Sigmoid colon (tissue), 7 donors: ENCODE measurements around the gene TIMD4. TPM values are rescaled to one million over a fixed set of nuclear protein-coding genes. Genes with fewer than 3 reads are reported as not detected.
"Not testable (repeated sequence)": the region's sequence is repeated elsewhere in the genome, so short reads cannot be mapped to it uniquely, and the experiment has no call there.

Experiments used
- DNase-seq: peaks from one replicate; pipeline ENCODE4 v3.0.0-alpha.2; 2019
- H3K27ac ChIP-seq, 4 donors: fragments of 200-600 bp; sonication (generic); one replicate each; pipeline ENCODE4 v1.5.1; 2016 to 2019; ENCODE audit warnings: mild to moderate bottlenecking in 1 of 4
- H3K27me3 ChIP-seq, 3 donors: fragments of 200-600 bp; sonication (generic); one replicate each; pipeline ENCODE4 v1.5.1; 2019; ENCODE audit warnings: mild to moderate bottlenecking in 1 of 3
- H3K36me3 ChIP-seq, 4 donors: fragments of 200-600 bp; sonication (generic); one replicate each; pipeline ENCODE4 v1.5.1; 2016 to 2019
- H3K4me1 ChIP-seq, 4 donors: fragments of 200-600 bp; sonication (generic); one replicate each; pipeline ENCODE4 v1.5.1; 2017 to 2019
- H3K4me3 ChIP-seq, 4 donors: fragments of 200-600 bp; sonication (generic); one replicate each; pipeline ENCODE4 v1.5.1; 2017 to 2019; ENCODE audit warnings: mild to moderate bottlenecking in 2 of 4, moderate library complexity in 1 of 4
- H3K9me3 ChIP-seq, 4 donors: fragments of 200-600 bp in 3 of 4; sonication (generic) in 3 of 4; one replicate each; pipeline versions ENCODE4 v1.5.1 to v1.6.1; 2013 to 2019
- CTCF ChIP-seq, 4 experiments: fragments of 450-650 bp in 3 of 4; fragments of 200-600 bp in 1 of 4; IDR thresholded peaks; one replicate each; pipeline ENCODE4 v1.5.1; 2016 to 2019; ENCODE audit warnings: antibody characterized with exemption in 4 of 4, mild to moderate bottlenecking in 3 of 4, moderate library complexity in 2 of 4
- EP300 ChIP-seq, 4 donors: sonication (generic); formaldehyde crosslinking; IDR thresholded peaks; one replicate each; pipeline ENCODE4 v1.6.1; 2017; ENCODE audit warnings: antibody characterized with exemption in 4 of 4
- POLR2A ChIP-seq, 2 donors: fragments of 450-650 bp; IDR thresholded peaks; one replicate each; pipeline ENCODE4 v1.6.1; 2016; ENCODE audit warnings: antibody characterized with exemption in 2 of 2, mild to moderate bottlenecking in 2 of 2, moderate library complexity in 2 of 2
- POLR2AphosphoS5 ChIP-seq, 4 donors: sonication (generic); formaldehyde crosslinking; IDR thresholded peaks; one replicate each; pipeline ENCODE4 v1.6.1; 2017; ENCODE audit warnings: antibody characterized with exemption in 4 of 4
- WGBS, 2 donors: extraction: QIAGEN DNeasy Blood & Tissue Kit; methylation state at CpG; one replicate each; pipeline ENCODE4 v1.1.7; 2013; 5-methylcytosine and 5-hydroxymethylcytosine counted together
- intact Hi-C: fragments of 100-400 bp; cut with DNase I; formaldehyde crosslinking; loops from one replicate; pipeline ENCODE4 v1.15.1; 2023
- polyA plus RNA-seq, 3 donors: library from polyadenylated mRNA; stranded (reverse); fragments of 200-250 nt; gene quantifications; one replicate each; pipeline ENCODE4 v1.2.3, GENCODE V29; 2013
- total RNA-seq, 4 donors: library from RNA; depleted of rRNA; stranded (reverse); fragments of >200 nt; gene quantifications; one replicate each; pipeline ENCODE4 v1.1.0, GENCODE V29; 2016
- donor health status: healthy with polysubstance abuse.
- donor health status: Bipolar disorder and iron deficiency.
- donor health status: healthy.

Gene TIMD4
- total and polyA plus RNA-seq, 7 donors: 0.66 to 7.3 (median 1.1) TPM; not detected in 4

- Histone ChIP-seq H3K36me3 (no peaks in the 10 kb centered on the region), H3K4me3 (no peak overlapping the region), H3K4me1 (no peaks in the 10 kb centered on the region), H3K27ac (no peak overlapping the region), H3K27me3 (no peaks in the 10 kb centered on the region), H3K9me3 (no peaks in the 10 kb centered on the region)
- TF ChIP-seq POLR2A (IDR thresholded peaks at IDR 0.05) (no peak), CTCF (IDR thresholded peaks at IDR 0.05) (no peak), POLR2AphosphoS5 (IDR thresholded peaks at IDR 0.05) (no peak), EP300 (IDR thresholded peaks at IDR 0.05) (no peak)
- DNase-seq: no peak
- WGBS, 2 donors: 67 to 92% methylated on average over 2 of the region's 2 CpGs
- intact Hi-C loops: no loop called here
Observed at GRCh38 chr5:156936972-156937371, 26.1 kb downstream of the TIMD4 start.

GRCh38 chr5:156934450-156935211 lies 28.4 kb downstream of the TIMD4 start:
- Histone ChIP-seq H3K27me3 (no peaks in the 10 kb centered on the region), H3K9me3 (no peaks in the 10 kb centered on the region), H3K4me3 (no peak overlapping the region), H3K4me1 (no peaks in the 10 kb centered on the region), H3K36me3 (no peaks in the 10 kb centered on the region), H3K27ac (no peak overlapping the region)
- 57 to 62% methylated on average over 9 of the region's 9 CpGs for WGBS, 2 donors
- intact Hi-C loops: no loop called here
- TF ChIP-seq CTCF (IDR thresholded peaks at IDR 0.05) (peak in 1 of 4 experiments; percentile 27), EP300 (IDR thresholded peaks at IDR 0.05) (no peak)
- no peak for DNase-seq

GRCh38 chr5:156929366-156929948 lies 33.6 kb downstream of the TIMD4 start:
- Histone ChIP-seq H3K9me3 (no peaks in the 10 kb centered on the region), H3K27ac (no peak overlapping the region), H3K27me3 (no peaks in the 10 kb centered on the region), H3K4me3 (no peak overlapping the region), H3K36me3 (no peaks in the 10 kb centered on the region), H3K4me1 (no peaks in the 10 kb centered on the region)
- DNase-seq: no peak
- 61 to 68% methylated on average over 3 of the region's 3 CpGs for WGBS, 2 donors
- TF ChIP-seq POLR2A (IDR thresholded peaks at IDR 0.05) (no peak), POLR2AphosphoS5 (IDR thresholded peaks at IDR 0.05) (no peak), CTCF (IDR thresholded peaks at IDR 0.05) (no peak), EP300 (IDR thresholded peaks at IDR 0.05) (no peak)
- intact Hi-C loops: no loop called here

GRCh38 chr5:156927545-156927944 lies 35.5 kb downstream of the TIMD4 start:
- Histone ChIP-seq H3K27ac (no peak overlapping the region), H3K4me1 (no peaks in the 10 kb centered on the region), H3K27me3 (no peaks in the 10 kb centered on the region), H3K9me3 (no peaks in the 10 kb centered on the region), H3K4me3 (no peak overlapping the region), H3K36me3 (no peaks in the 10 kb centered on the region)
- TF ChIP-seq POLR2AphosphoS5 (IDR thresholded peaks at IDR 0.05) (no peak), CTCF (IDR thresholded peaks at IDR 0.05) (no peak), POLR2A (IDR thresholded peaks at IDR 0.05) (no peak), EP300 (IDR thresholded peaks at IDR 0.05) (no peak)
- intact Hi-C loops: no loop called here
- DNase-seq: no peak
- 90 to 93% methylated on average over 1 of the region's 1 CpG for WGBS, 2 donors

- DNase-seq, H3K27me3 ChIP-seq, H3K9me3 ChIP-seq, H3K4me1 ChIP-seq, H3K4me3 ChIP-seq, H3K27ac ChIP-seq, H3K36me3 ChIP-seq, intact Hi-C loops: not testable (repeated sequence)
- WGBS, 2 donors: 68 to 86% methylated on average over 4 of the region's 4 CpGs
Observed at GRCh38 chr5:156925767-156926166, 37.3 kb downstream of the TIMD4 start.
